Prostate gland (tissue), 2 donors: ENCODE measurements around the gene TPSG1.

Source experiments
- CTCF ChIP-seq, 4 experiments: fragments of 200-600 bp in 2 of 4; fragments of 450-650 bp in 2 of 4; sonication (generic) in 2 of 4; IDR thresholded peaks; 1 replicate in 3 of 4; 2 replicates in 1 of 4; pipeline ENCODE4 v1.5.1; 2016 to 2019; ENCODE audit warnings: antibody characterized with exemption in 4 of 4, mild to moderate bottlenecking in 2 of 4, moderate library complexity in 2 of 4
- POLR2A ChIP-seq: fragments of 450-650 bp; IDR thresholded peaks from one replicate; pipeline ENCODE4 v1.6.1; 2016; ENCODE audit warnings: antibody characterized with exemption, mild to moderate bottlenecking
- POLR2AphosphoS5 ChIP-seq: sonication (generic); formaldehyde crosslinking; IDR thresholded peaks from one replicate; pipeline ENCODE4 v1.6.1; 2017; ENCODE audit warnings: antibody characterized with exemption

- TF ChIP-seq POLR2AphosphoS5 (no peak), CTCF (IDR thresholded peaks at IDR 0.05) (no peak), POLR2A (no peak)
Observed at GRCh38 chr16:1262210-1262845, 37.3 kb upstream of the TPSG1 start.
